Smooth muscle cell (in vitro differentiated cells): Measurements from ENCODE around the gene MFN2. TPM values are rescaled to one million over a fixed set of nuclear protein-coding genes. Genes with fewer than 3 reads are reported as not detected.

Experiments
- DNase-seq: peaks from one replicate; lab custom pipeline; 2025; ENCODE audit not compliant: unreplicated experiment; lab: John Stamatoyannopoulos, UW
- H2AFZ ChIP-seq: fragments of 200-600 bp; sonication (generic); 2 replicates; pipeline ENCODE4 v1.6.0; 2016; ENCODE audit warnings: antibody characterized with exemption, low read depth, mild to moderate bottlenecking
- H3F3A ChIP-seq: fragments of 200-600 bp; sonication (generic); 2 replicates; pipeline ENCODE4 v1.6.0; 2017; ENCODE audit warnings: antibody characterized with exemption, low read depth
- H3K27ac ChIP-seq: fragments of 200-600 bp; sonication (generic); 2 replicates; pipeline ENCODE4 v1.5.1; 2016; ENCODE audit warnings: low read depth, mild to moderate bottlenecking
- H3K27me3 ChIP-seq: fragments of 200-600 bp; sonication (generic); 2 replicates; pipeline ENCODE4 v1.6.1; 2016; ENCODE audit warnings: low read depth, mild to moderate bottlenecking
- H3K36me3 ChIP-seq: fragments of 200-600 bp; sonication (generic); 2 replicates; pipeline ENCODE4 v1.5.1; 2016; ENCODE audit warnings: low read depth
- H3K4me1 ChIP-seq: fragments of 200-600 bp; sonication (generic); 2 replicates; pipeline ENCODE4 v1.5.1; 2016; ENCODE audit warnings: low read depth
- H3K4me2 ChIP-seq: fragments of 200-600 bp; sonication (generic); 2 replicates; pipeline ENCODE4 v1.6.0; 2016; ENCODE audit warnings: mild to moderate bottlenecking
- H3K4me3 ChIP-seq: fragments of 200-600 bp; sonication (generic); 2 replicates; pipeline ENCODE4 v1.5.1; 2016; ENCODE audit warnings: mild to moderate bottlenecking
- H3K79me2 ChIP-seq: fragments of 200-600 bp; sonication (generic); 2 replicates; pipeline ENCODE4 v1.6.0; 2016; ENCODE audit warnings: low read depth, mild to moderate bottlenecking
- H3K9ac ChIP-seq: fragments of 200-600 bp; sonication (generic); 2 replicates; pipeline ENCODE4 v1.6.0; 2016; ENCODE audit warnings: low read depth
- H3K9me3 ChIP-seq: fragments of 200-600 bp; sonication (generic); replicated peaks from 2 replicates; pipeline ENCODE4 v1.5.1; 2016; ENCODE audit warnings: low read depth
- H4K20me1 ChIP-seq: fragments of 200-600 bp; sonication (generic); 2 replicates; pipeline ENCODE4 v1.6.0; 2016; ENCODE audit warnings: low read depth
- CTCF ChIP-seq: fragments of 200-600 bp; sonication (generic); IDR thresholded peaks from 2 replicates; pipeline ENCODE4 v1.5.1; 2017; ENCODE audit warnings: borderline replicate concordance, mild to moderate bottlenecking, antibody characterized with exemption; ENCODE audit not compliant: insufficient read depth, poor library complexity, severe bottlenecking
- WGBS: methylation state at CpG from one replicate; pipeline ENCODE4 v1.1.7; 2016; ENCODE audit warnings: low lambda C conversion rate; 5-methylcytosine and 5-hydroxymethylcytosine counted together
- polyA plus RNA-seq: library from polyadenylated mRNA; unstranded; fragments of >200 nt; fragmentation: Nextera tagmentation; extraction: Ambion mirVana; gene quantifications from 2 replicates; pipeline ENCODE4 v1.2.1, GENCODE V29; 2016
- total RNA-seq: library from RNA; depleted of rRNA; stranded (reverse); fragments of >200 nt; gene quantifications from 2 replicates; pipeline ENCODE4 v1.2.3, GENCODE V29; 2014

The MFN2 gene
- total and polyA plus RNA-seq, 2 experiments from 2014 or later, result 30.0 to 39.7 TPM

DNA sequence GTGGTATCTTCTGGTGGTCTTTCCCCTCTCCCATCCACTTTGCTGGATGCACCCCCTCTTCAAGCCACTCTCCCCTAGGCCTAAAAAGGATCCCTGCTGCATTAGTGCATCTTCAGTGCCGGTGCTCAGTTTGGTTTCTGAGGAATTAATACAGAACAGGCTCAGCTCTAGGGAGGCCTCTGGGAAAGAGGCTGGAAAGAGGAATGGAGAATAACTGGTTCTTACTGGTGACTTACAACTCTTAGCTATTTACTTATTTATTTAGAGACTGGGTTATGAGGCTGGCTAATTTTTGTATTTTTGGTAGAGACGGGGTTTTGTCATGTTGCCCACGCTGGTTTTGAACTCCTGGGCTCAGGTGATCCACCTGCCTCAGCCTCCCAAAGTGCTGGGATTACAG is 19.0 kb downstream of the MFN2 start:
- Histone ChIP-seq H3K9me3 (no peaks in the 10 kb centered on the region), H3K4me1 (no peaks in the 10 kb centered on the region), H3K36me3 (peaks cover 20% of the 10 kb centered on the region), H3K27ac (no peak overlapping the region), H3K27me3 (no peaks in the 10 kb centered on the region), H3F3A (no peaks in the 10 kb centered on the region), H3K79me2 (no peaks in the 10 kb centered on the region), H3K4me2 (no peak overlapping the region), H3K4me3 (no peak overlapping the region), H2AFZ (no peak overlapping the region), H3K9ac (no peak overlapping the region), H4K20me1 (no peaks in the 10 kb centered on the region)
- WGBS, result 63% methylated on average over 3 of the region's 3 CpGs
- no peak for TF ChIP-seq CTCF
- DNase-seq, result no peak

- H3K4me1 ChIP-seq, result no peaks in the 10 kb centered on the region
- TF ChIP-seq CTCF, result peak; percentile 40
- no peak overlapping the region for H3K4me2 ChIP-seq
- no peaks in the 10 kb centered on the region for H4K20me1 ChIP-seq
- no peaks in the 10 kb centered on the region for H3F3A ChIP-seq
- H3K36me3 ChIP-seq, result peaks cover 25% of the 10 kb centered on the region
- no peak overlapping the region for H3K27ac ChIP-seq
- H3K9me3 ChIP-seq, result no peaks in the 10 kb centered on the region
- no peaks in the 10 kb centered on the region for H3K79me2 ChIP-seq
- 77% methylated on average over 14 of the region's 14 CpGs for WGBS
- no peak overlapping the region for H3K9ac ChIP-seq
- no peak for DNase-seq
- no peaks in the 10 kb centered on the region for H3K27me3 ChIP-seq
- no peak overlapping the region for H3K4me3 ChIP-seq
- H2AFZ ChIP-seq, result no peak overlapping the region
Measured at GRCh38 chr1:12001249-12001917, 21.1 kb downstream of the MFN2 start.

- DNase-seq, result no peak
- no peaks in the 10 kb centered on the region for H3K79me2 ChIP-seq
- peaks cover 26% of the 10 kb centered on the region for H3K36me3 ChIP-seq
- H3K27me3 ChIP-seq, result no peaks in the 10 kb centered on the region
- TF ChIP-seq CTCF, result no peak
- H4K20me1 ChIP-seq, result no peaks in the 10 kb centered on the region
- H3K9me3 ChIP-seq, result no peaks in the 10 kb centered on the region
- no peak overlapping the region for H3K4me3 ChIP-seq
- H3K27ac ChIP-seq, result no peak overlapping the region
- no peak overlapping the region for H3K4me2 ChIP-seq
- H3K4me1 ChIP-seq, result no peaks in the 10 kb centered on the region
- WGBS, result 92% methylated on average over 10 of the region's 10 CpGs
- no peak overlapping the region for H2AFZ ChIP-seq
- no peaks in the 10 kb centered on the region for H3F3A ChIP-seq
- no peak overlapping the region for H3K9ac ChIP-seq
Measured at GRCh38 chr1:12001996-12002493, 21.8 kb downstream of the MFN2 start.

DNA sequence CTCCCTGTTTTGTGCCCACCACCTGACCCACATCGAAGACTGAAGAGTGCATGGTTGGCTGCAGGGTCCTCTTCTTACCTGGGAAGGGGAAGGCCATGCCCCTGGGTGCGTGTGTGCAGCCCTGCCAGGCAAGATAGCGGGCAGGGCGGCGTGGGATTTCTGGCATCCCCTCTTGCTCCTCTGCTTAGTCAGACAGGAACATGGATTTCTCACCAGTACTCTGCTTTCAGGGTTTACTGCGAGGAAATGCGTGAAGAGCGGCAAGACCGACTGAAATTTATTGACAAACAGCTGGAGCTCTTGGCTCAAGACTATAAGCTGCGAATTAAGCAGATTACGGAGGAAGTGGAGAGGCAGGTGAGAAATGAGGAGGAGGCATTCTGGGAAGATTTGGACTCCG is 23.5 kb downstream of the MFN2 start:
- Histone ChIP-seq H3K36me3 (peaks cover 28% of the 10 kb centered on the region), H3K4me1 (no peaks in the 10 kb centered on the region), H3K4me3 (no peak overlapping the region), H4K20me1 (no peaks in the 10 kb centered on the region), H3K27me3 (no peaks in the 10 kb centered on the region), H3K27ac (no peak overlapping the region), H3K79me2 (no peaks in the 10 kb centered on the region), H2AFZ (no peak overlapping the region), H3K9ac (no peak overlapping the region), H3K4me2 (no peak overlapping the region), H3K9me3 (no peaks in the 10 kb centered on the region), H3F3A (no peaks in the 10 kb centered on the region)
- WGBS, result 98% methylated on average over 12 of the region's 12 CpGs
- TF ChIP-seq CTCF, result no peak
- DNase-seq, result no peak
